Inflammatory macrophage (primary cell): ENCODE measurements around the gene RELN.

Experiments used
- DNase-seq, 2 donors: peaks; one replicate each; pipeline ENCODE4 v3.0.0-alpha.2; 2020 to 2022

RELN gene

GRCh38 chr7:103889451-103889850 lies 100.0 kb downstream of the RELN start:
- no peak for DNase-seq

GRCh38 chr7:103888603-103889153 lies 100.8 kb downstream of the RELN start:
- no peak for DNase-seq

DNA sequence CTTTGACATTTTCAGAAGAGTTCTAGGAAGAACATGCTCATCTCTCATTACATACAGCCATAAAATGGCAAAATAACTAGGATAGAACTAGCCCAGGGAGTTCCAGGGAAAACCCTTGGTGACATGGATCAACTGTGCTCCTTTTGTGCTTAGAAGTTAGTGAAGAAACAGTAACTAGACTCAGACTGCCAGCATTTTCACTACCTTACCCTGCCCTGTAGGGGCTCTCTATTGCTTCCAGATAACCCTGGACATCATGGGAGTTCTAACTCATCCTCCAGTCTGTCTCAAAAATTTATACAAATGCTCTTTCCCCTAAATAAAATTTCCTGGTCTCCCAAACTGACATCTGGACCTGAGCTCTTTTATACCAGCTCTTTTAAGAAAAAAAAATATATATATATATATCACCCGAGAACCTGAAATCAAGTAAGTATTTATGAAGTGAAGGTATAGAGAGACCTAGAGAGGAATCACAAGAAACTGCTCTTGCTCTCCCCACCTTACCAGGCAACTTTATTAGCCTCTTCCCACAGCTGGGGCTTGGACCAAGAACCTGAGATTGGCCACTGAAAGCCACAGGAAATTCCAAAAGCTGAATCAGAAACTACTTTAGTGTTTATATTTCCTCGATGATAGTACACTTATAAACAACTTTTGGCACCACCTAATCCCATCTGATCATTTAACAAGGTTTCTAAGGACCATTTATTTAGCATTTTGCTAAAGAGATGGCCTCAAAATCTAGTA lies 101.4 kb downstream of the RELN start:
- DNase-seq: no peak

- no peak for DNase-seq
Measured at GRCh38 chr7:103887050-103887449, 102.4 kb downstream of the RELN start.

DNA sequence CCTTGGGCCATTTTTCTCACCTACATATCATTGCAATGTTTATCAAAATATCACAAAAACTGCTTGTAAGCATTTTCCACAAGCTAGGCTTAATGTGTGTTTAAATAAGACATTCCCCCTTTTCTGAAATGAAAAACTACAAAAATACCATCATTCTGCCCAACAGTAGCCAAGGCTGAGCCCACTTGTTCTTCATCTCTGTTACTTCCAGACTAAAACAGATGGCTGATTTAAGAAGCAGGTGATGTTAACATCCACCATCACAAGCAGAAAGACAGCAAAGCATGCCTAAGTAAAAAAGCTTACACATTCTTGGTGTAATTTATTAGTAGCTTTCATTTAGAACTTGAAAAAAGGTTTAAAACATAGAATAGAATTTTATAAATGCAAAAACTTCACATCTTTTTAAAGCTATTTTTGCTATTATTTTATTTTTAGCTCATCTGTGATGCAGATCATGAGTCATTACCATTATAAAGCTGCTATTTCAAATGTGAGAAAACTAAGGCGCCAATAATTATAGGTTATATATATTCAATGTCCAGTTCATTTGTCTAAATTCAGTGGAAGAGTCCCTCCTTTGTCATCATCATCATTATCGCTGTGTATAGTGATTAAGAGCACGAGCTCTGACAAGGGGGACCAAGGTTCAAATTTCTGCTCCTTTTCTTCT lies 109.4 kb downstream of the RELN start:
- no peak for DNase-seq

DNA sequence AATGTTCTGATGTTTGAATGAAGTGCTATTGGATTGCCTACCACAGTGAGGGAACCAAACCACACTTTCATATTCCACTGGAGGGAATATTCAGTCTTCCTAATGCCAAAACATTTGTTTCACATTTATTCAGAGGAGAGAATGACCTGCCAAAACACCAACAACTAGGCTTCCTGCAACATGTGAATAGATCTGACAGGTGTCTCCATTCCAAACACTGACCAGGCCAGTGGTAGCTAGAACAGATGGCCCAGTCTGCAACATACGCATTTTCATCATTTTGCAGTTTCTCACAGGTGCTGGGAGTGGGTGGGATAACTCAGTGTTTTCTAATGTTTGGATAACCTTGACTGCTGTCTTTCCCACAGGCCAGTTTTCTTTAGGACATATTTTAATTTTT lies 110.0 kb downstream of the RELN start:
- DNase-seq: no peak

DNA sequence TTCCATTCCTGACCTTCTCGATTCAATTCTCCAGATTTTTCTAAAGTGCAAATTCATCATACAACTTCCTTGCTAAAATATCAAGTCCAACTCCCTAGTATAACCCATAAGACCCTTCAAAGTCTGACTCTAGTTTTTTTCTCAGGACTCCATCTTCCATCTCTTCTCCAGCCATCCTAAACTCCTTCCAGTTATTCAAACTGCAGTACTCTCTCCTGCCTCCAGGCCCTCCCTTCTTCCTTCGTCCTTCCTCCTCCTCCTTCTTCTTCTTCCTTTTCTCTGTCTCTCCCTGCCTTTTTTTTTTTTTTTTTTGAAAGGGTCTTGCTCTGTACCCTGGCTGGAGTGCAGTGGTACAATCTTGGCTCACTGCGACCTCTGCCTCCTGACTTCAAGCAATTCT lies 111.9 kb downstream of the RELN start:
- no peak for DNase-seq

DNA sequence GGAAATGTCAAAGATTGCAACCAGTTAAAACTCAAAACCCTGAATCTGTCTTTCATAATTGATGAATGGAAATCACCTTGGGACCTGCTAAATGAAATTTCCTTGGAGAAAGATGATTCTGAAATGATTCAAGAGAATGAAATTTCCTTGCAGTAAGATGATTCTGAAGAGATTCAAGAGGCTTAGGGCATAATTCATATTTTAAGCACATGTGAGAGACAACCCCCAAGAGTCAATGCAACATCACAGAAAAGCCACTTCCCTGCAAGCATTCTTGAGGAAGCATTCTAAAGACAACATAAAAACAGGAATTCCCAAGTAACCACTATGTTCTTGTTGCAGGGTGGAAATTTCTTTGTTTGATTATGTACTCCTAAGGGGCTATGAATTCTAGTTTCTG lies 113.7 kb downstream of the RELN start:
- no peak for DNase-seq

DNA sequence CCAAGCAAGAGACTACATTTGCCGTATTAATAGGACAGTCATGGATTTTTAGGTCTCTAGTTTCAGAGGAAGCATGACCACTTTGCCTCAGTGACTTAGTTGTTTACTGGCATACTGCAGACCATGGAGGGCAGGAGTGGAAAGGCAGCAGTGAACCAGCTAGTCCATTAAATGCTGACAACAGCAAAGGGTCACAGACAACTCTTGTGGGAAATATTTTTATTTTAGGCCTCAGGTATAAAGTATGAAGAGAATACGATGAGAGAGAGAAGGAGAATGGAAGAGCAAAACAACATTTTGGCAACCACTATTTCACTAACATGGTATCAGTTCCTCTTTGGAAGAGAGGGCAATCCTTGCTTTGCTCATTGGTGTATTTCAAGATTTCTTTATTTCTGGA lies 118.0 kb downstream of the RELN start:
- no peak for DNase-seq

- DNase-seq: no peak
Measured at GRCh38 chr7:103870664-103871063, 118.8 kb downstream of the RELN start.

DNA sequence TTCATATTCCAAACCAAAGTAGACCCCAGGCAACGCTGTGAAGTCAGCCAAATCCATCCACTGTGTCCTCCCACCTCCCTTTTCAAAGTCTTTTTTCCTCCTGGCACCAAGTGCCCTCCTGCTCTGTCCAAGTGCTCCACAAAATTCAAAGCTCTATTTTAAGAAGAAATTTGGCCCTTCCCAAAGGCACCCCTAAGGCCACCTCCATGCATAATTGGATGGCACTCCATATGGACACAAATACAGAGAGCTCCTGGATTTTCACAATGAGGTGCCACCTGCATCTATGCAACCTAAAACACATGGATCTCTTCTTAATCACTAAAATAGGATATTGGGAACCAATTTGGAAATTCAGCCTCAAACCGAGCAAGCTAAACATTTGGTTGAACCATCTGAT lies 121.6 kb downstream of the RELN start:
- DNase-seq: no peak

GRCh38 chr7:103866919-103867318 lies 122.5 kb downstream of the RELN start:
- DNase-seq: no peak

GRCh38 chr7:103865442-103865841 lies 124.0 kb downstream of the RELN start:
- DNase-seq: no peak

DNA sequence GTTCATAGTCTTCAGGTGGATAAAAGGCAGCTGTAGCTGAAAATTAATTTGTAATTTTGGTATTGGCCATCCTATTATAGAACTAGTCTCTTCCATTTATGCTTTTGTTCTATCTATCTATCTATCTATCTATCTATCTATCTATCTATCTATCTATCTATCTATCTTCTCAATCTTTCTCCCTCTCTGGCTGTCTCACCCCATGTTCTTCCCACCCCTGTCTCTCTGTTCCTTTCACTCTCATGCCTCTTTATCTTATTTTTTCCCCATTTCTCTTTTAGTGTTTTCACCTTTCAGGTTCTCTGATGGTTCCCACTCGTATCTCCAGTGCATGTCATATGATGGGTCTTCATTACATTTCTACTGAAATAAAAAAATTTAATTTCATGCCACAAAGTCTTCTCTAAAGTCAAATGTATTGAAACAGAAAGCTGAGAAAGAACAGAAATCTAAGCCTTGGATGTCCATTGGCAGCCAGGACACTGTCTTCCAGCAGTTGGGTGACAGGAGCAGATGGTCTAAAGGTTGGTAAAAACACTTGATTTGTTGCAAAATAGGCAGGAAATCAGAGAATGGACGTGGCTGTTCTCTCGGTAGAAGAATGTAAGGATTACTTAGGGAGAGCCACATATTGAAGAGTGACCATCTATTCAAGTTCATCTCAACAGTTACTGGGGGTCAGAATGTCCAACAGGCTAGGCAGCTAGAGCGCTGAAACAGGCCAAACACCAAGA lies 127.0 kb downstream of the RELN start:
- DNase-seq: no peak

DNA sequence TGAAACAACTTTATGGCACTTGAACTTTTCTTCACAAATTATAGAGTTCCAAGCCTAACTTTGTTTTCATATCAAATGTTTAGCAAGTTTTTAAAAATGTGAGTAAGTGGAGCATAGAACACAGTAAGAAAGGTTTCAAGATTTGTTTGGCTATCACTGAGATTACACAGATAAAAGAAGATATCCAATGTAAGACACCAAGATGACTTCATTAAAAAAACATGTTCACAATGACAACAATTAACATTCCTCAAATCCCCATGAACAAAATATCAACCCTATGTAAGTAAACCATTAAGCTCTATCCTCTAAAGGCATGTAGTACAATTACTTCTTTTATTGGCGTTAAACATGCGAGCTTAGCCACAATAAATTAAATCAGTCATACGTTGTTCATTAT lies 129.7 kb downstream of the RELN start:
- no peak for DNase-seq

GRCh38 chr7:103857435-103857834 lies 132.0 kb downstream of the RELN start:
- DNase-seq: no peak

- no peak for DNase-seq
Measured at GRCh38 chr7:103856929-103857328, 132.5 kb downstream of the RELN start.

GRCh38 chr7:103855671-103856070 lies 133.8 kb downstream of the RELN start:
- DNase-seq: no peak

GRCh38 chr7:103854611-103855010 lies 134.8 kb downstream of the RELN start:
- no peak for DNase-seq

DNA sequence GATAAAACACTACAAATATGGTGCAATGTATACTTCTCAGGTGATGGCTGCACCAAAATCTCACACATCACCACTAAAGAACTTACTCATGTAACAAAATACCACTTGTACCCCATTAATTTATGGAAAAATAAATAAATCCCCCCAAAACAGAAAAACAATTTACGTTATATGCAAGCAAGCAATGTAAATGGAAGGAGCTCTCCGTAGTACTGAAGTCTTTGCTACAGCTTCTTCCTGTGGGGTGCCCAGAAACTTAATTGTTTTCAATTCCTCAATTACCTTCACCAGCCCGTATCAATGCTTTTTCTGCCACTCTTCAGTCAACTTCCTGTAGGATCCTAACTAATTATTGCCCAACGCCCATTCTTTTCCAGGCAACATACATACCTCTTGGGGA lies 138.1 kb downstream of the RELN start:
- DNase-seq: peak in 1 of 2 donors; percentile 4

- no peak for DNase-seq
Measured at GRCh38 chr7:103843689-103844480, 145.6 kb downstream of the RELN start.

- no peak for DNase-seq
Measured at GRCh38 chr7:103833401-103833800, 156.1 kb downstream of the RELN start.

DNA sequence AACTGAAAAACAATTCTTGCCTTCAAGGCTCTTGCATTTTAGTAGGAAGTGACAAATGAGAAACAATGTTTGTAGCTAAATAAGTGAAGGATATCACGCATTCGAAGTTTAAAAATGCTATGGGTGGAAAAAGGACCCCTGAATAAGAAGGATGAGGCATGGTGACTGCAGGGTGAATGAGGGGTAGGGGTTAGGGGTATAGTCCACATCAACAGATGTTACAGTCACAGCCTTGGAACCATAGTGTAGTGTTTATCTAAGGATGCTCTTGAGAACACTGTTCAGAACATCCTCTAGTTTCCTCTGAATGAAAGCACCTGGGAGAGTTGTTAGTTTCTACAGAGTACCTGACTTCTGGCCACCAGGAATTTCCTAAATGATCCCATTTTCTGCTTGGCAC lies 157.0 kb downstream of the RELN start:
- DNase-seq: no peak
